Activated CD8-positive, alpha-beta T cell treated with anti-CD3 and anti-CD28 coated beads, Interleukin-2, amount 10 ng/mL, durations not matched to agents 7 days and 5 days (primary cell): Measurements from ENCODE around the gene PAQR7. TPM values are rescaled to one million over a fixed set of nuclear protein-coding genes. Genes with fewer than 3 reads are reported as not detected.

ENCODE experiments used
- ATAC-seq: fragments of 150-1000 bp; cut with Tn5 transposase; one replicate; pipeline ENCODE4 v1.10.0; 2021; ENCODE audit warnings: moderate library complexity
- CTCF ChIA-PET: fragments of 350-600 bp; sonication (Branson Sonifier 250); formaldehyde crosslinking; loops from one replicate; lab custom pipeline; 2021; ENCODE audit warnings: antibody characterized with exemption; lab: Charles Lee
- POLR2A ChIA-PET: fragments of 350-600 bp; sonication (Branson Sonifier 250); formaldehyde crosslinking; loops from one replicate; lab custom pipeline; 2021; ENCODE audit warnings: antibody characterized with exemption; lab: Charles Lee
- DNase-seq: peaks from one replicate; pipeline ENCODE4 v3.0.0-alpha.2; 2020
- H3K27ac Mint-ChIP-seq: one replicate; pipeline ENCODE4 v1.8.0; 2021; ENCODE audit warnings: mild to moderate bottlenecking, mixed read lengths
- H3K27me3 Mint-ChIP-seq: one replicate; pipeline ENCODE4 v1.8.0; 2021; ENCODE audit warnings: low read depth, mixed read lengths
- H3K36me3 Mint-ChIP-seq: one replicate; pipeline ENCODE4 v1.8.0; 2021; ENCODE audit warnings: low read depth, mixed read lengths
- H3K4me1 Mint-ChIP-seq: one replicate; pipeline ENCODE4 v1.8.0; 2021; ENCODE audit warnings: low read depth, mixed read lengths
- H3K4me3 Mint-ChIP-seq: one replicate; pipeline ENCODE4 v1.8.0; 2021; ENCODE audit warnings: mild to moderate bottlenecking, mixed read lengths
- H3K9me3 Mint-ChIP-seq: one replicate; pipeline ENCODE4 v1.8.0; 2022; ENCODE audit warnings: mixed read lengths; ENCODE audit not compliant: insufficient read depth
- microRNA-seq: library from miRNA; unstranded; fragments of <30 nt; microRNA quantifications from one replicate; pipeline ENCODE4 v1.2.0, GENCODE V29; 2022
- total RNA-seq, 2 experiments: library from RNA; stranded (reverse); gene quantifications; one replicate each; pipeline ENCODE4 v1.2.3, GENCODE V29; 2021

The PAQR7 gene
- total RNA-seq, 2 experiments from 2014 or later: 3.2 to 3.3 TPM

GRCh38 chr1:25814549-25815087, 60.9 kb downstream of the PAQR7 start:
- ATAC-seq (no peak), DNase-seq (no peak)
- H3K4me3 Mint-ChIP-seq: no peak overlapping the region
- POLR2A ChIA-PET: no interaction called here
- H3K36me3 Mint-ChIP-seq: no peaks in the 10 kb centered on the region
- CTCF ChIA-PET: interaction anchor here (1.1 to 1.7 kb wide), 3 partner anchors 89 to 206 kb away, joined by 3 to 4 read pairs (median 4); partner anchors contain the start of gene PAFAH2
- peaks cover 20% of the 10 kb centered on the region for H3K4me1 Mint-ChIP-seq
- no peaks in the 10 kb centered on the region for H3K9me3 Mint-ChIP-seq
- peak overlapping the region; percentile 57 for H3K27ac Mint-ChIP-seq
- H3K27me3 Mint-ChIP-seq: no peaks in the 10 kb centered on the region

- H3K27me3 Mint-ChIP-seq: no peaks in the 10 kb centered on the region
- CTCF ChIA-PET: interaction anchor here (0.9 to 1.7 kb wide), 4 partner anchors 12 to 205 kb away, joined by 3 to 4 read pairs (median 4); partner anchors contain the start of gene PAFAH2
- H3K27ac Mint-ChIP-seq: no peak overlapping the region
- no peak overlapping the region for H3K4me3 Mint-ChIP-seq
- H3K36me3 Mint-ChIP-seq: no peaks in the 10 kb centered on the region
- no peak for DNase-seq
- H3K4me1 Mint-ChIP-seq: peaks cover 14% of the 10 kb centered on the region
- POLR2A ChIA-PET: interaction anchor here (1.2 kb wide), 1 partner anchor 204 kb away, joined by 3 read pairs; no protein-coding TSS in a partner anchor
- H3K9me3 Mint-ChIP-seq: no peaks in the 10 kb centered on the region
- ATAC-seq: no peak
Observed at GRCh38 chr1:25813734-25814471, 61.6 kb downstream of the PAQR7 start.

GRCh38 chr1:25813071-25813733, 62.3 kb downstream of the PAQR7 start:
- Mint-ChIP-seq H3K4me3 (no peak overlapping the region), H3K27me3 (no peaks in the 10 kb centered on the region), H3K36me3 (no peaks in the 10 kb centered on the region), H3K9me3 (no peaks in the 10 kb centered on the region), H3K27ac (no peak overlapping the region), H3K4me1 (peaks cover 7% of the 10 kb centered on the region)
- POLR2A ChIA-PET: interaction anchor here (1.2 kb wide), 1 partner anchor 203 kb away, joined by 3 read pairs; no protein-coding TSS in a partner anchor
- CTCF ChIA-PET: interaction anchor here (0.9 to 1.5 kb wide), 3 partner anchors 11 to 204 kb away, joined by 3 to 9 read pairs (median 4); no protein-coding TSS in a partner anchor
- no peak for ATAC-seq
- no peak for DNase-seq

Small RNA genes within 50 kb of the gene (microRNA-seq; reads per million reads assigned to microRNA genes)
- 15.5 reads per million, percentile 31 among the genes with 10 or more reads in this experiment for gene MIR3917

Other genes starting within 250 kb of the PAQR7 start
- 1 to 10 TPM; 4.5 to 5.1 TPM for gene SELENON, start 75.5 kb downstream of the PAQR7 start, total RNA-seq
- gene MTFR1L, start 55.8 kb downstream of the PAQR7 start, total RNA-seq: 10 to 100 TPM; 26.2 to 26.7 TPM
- 1 to 10 TPM; 7.8 to 9.1 TPM for gene AUNIP, start 16.3 kb downstream of the PAQR7 start, total RNA-seq
- gene STMN1, start 30.7 kb upstream of the PAQR7 start, total RNA-seq: 100 to 1,000 TPM; 740 to 781 TPM
- 10 to 100 TPM in 1 of 2 experiments, 1 to 10 TPM in 1; 9.1 to 10.9 TPM for gene PAFAH2, start 122.4 kb upstream of the PAQR7 start, total RNA-seq
- gene EXTL1, start 146.1 kb upstream of the PAQR7 start, total RNA-seq: not detected
- not detected for gene SLC30A2, start 170.4 kb upstream of the PAQR7 start, total RNA-seq
- under 1 TPM in 1 of 2 experiments, not detected in 1; 0.23 TPM for gene TRIM63, start 191.9 kb upstream of the PAQR7 start, total RNA-seq
- gene PDIK1L, start 236.1 kb upstream of the PAQR7 start, total RNA-seq: 10 to 100 TPM; 21.3 to 25.4 TPM